HepG2 (cell line): ENCODE measurements around the gene TENM3. TPM values are rescaled to one million over a fixed set of nuclear protein-coding genes. Genes with fewer than 3 reads are reported as not detected.

Experiments used
- ATAC-seq: fragments of 200-7000 bp; cut with Tn5 transposase; 3 replicates; pipeline ENCODE4 v1.9.1; 2020; ENCODE audit warnings: mild to moderate bottlenecking, moderate library complexity
- BruUV-seq: library from RNA; stranded (reverse); fragments of 400-500 nt; replicated peaks from 2 replicates; lab custom pipeline; 2021; lab: Mats Ljungman, UMichigan
- CTCF ChIA-PET: fragments of 300-600 bp; formaldehyde crosslinking; extraction: SDS; loops from one replicate; lab custom pipeline; 2021; ENCODE audit warnings: low total read pairs, inconsistent platforms, low intra/inter-chr PET ratio; lab: Yijun Ruan, JAX
- POLR2A ChIA-PET: fragments of 350-600 bp; sonication (Branson Sonifier 250); formaldehyde crosslinking; loops from one replicate; lab custom pipeline; 2020; ENCODE audit warnings: antibody characterized with exemption, inconsistent platforms; lab: Yijun Ruan, JAX
- DNase-seq: peaks from one replicate; pipeline ENCODE4 v3.0.0-alpha.2; 2015; ENCODE audit warnings: low spot score
- FAIRE-seq: peaks from 3 replicates; lab custom pipeline; 2011; peaks lifted over from hg19 to GRCh38; lab: Jason Lieb, UNC
- H2AFZ ChIP-seq: one replicate; pipeline ENCODE4 v1.6.1; 2011; ENCODE audit warnings: low read length, inconsistent platforms
- H3K27ac ChIP-seq: fragments of 300-600 bp; 3 replicates; pipeline ENCODE4 v1.8.0; 2011; ENCODE audit warnings: mixed run types, mild to moderate bottlenecking, mixed read lengths, low read length, inconsistent platforms; ENCODE audit not compliant: insufficient read depth; ENCODE audit errors: extremely low read length
- H3K27me3 ChIP-seq, 2 experiments: fragments of 200-600 bp in 1 of 2; 2 replicates in 1 of 2; 3 replicates in 1 of 2; pipeline versions ENCODE4 v1.6.0 to v1.8.0; 2011; ENCODE audit warnings: low read length in 2 of 2, mild to moderate bottlenecking in 2 of 2, moderate library complexity in 2 of 2, inconsistent platforms in 1 of 2; ENCODE audit not compliant: insufficient read depth in 2 of 2, control insufficient read depth in 1 of 2
- H3K36me3 ChIP-seq, 2 experiments: fragments of 200-600 bp in 1 of 2; replicated peaks in 1 of 2; 2 replicates in 1 of 2; 3 replicates in 1 of 2; pipeline versions ENCODE4 v1.5.1 to v1.8.0; 2011; ENCODE audit warnings: low read length in 2 of 2, inconsistent platforms in 1 of 2; ENCODE audit not compliant: insufficient read depth in 2 of 2, control insufficient read depth in 1 of 2
- H3K4me1 ChIP-seq: 2 replicates; pipeline ENCODE4 v1.5.1; 2012; ENCODE audit warnings: low read length, inconsistent platforms; ENCODE audit not compliant: insufficient read depth
- H3K4me2 ChIP-seq: 2 replicates; pipeline ENCODE4 v1.6.0; 2011; ENCODE audit warnings: low read depth, low read length, inconsistent platforms
- H3K4me3 ChIP-seq, 3 experiments: fragments of 200-600 bp in 1 of 3; sonication (generic), shearing (Covaris generic) in 1 of 3; replicated peaks in 1 of 3; 2 replicates each; pipeline ENCODE4 v1.5.1; 2011 to 2016; ENCODE audit warnings: low read length in 3 of 3, inconsistent platforms in 2 of 3, low read depth in 2 of 3, mild to moderate bottlenecking in 2 of 3, control low read depth in 1 of 3, mixed read lengths in 1 of 3; ENCODE audit not compliant: insufficient read depth in 1 of 3
- H3K79me2 ChIP-seq: one replicate; pipeline ENCODE4 v1.6.1; 2011; ENCODE audit warnings: low read length, inconsistent platforms; ENCODE audit not compliant: insufficient read depth
- H3K9ac ChIP-seq: 2 replicates; pipeline ENCODE4 v1.6.0; 2011; ENCODE audit warnings: mild to moderate bottlenecking, low read depth, low read length, inconsistent platforms; ENCODE audit not compliant: insufficient read depth
- H3K9me3 ChIP-seq: 2 replicates; pipeline ENCODE4 v1.5.1; 2012; ENCODE audit warnings: mild to moderate bottlenecking, low read length
- H4K20me1 ChIP-seq: 2 replicates; pipeline ENCODE4 v1.6.0; 2011; ENCODE audit warnings: inconsistent platforms, mild to moderate bottlenecking, low read length, moderate library complexity; ENCODE audit not compliant: insufficient read depth
- DR1 ChIP-seq: sonication (generic); formaldehyde crosslinking; IDR thresholded peaks from 2 replicates; pipeline ENCODE4 v1.8.0; 2021; ENCODE audit warnings: mild to moderate bottlenecking, missing genetic modification reagents, inconsistent platforms
- HCFC1 ChIP-seq: fragments of 150-350 bp; IDR thresholded peaks from 2 replicates; pipeline ENCODE4 v1.6.1; 2014; ENCODE audit warnings: low read depth, low read length
- MTF1 ChIP-seq: sonication (generic); formaldehyde crosslinking; IDR thresholded peaks from 2 replicates; pipeline ENCODE4 v1.5.0; 2020; ENCODE audit warnings: missing genetic modification reagents
- NFYC ChIP-seq: IDR thresholded peaks from 2 replicates; pipeline ENCODE4 v1.6.1; 2016; ENCODE audit warnings: missing genetic modification reagents, missing compliant biosample characterization
- SMARCE1 ChIP-seq: fragments of 450-650 bp; IDR thresholded peaks from 2 replicates; pipeline ENCODE4 v1.6.1; 2017; ENCODE audit warnings: borderline replicate concordance
- SRSF9 ChIP-seq: fragments of 200-400 bp; formaldehyde crosslinking; IDR thresholded peaks from 2 replicates; pipeline ENCODE4 v1.6.1; 2018; ENCODE audit warnings: borderline replicate concordance, mild to moderate bottlenecking, low read depth, low read length; ENCODE audit not compliant: insufficient read depth, poor library complexity, severe bottlenecking
- THAP8 ChIP-seq: sonication (generic); formaldehyde crosslinking; IDR thresholded peaks from 2 replicates; pipeline ENCODE4 v1.5.1; 2020; ENCODE audit warnings: missing genetic modification reagents, mild to moderate bottlenecking, borderline replicate concordance
- ZFP82 ChIP-seq: sonication (generic); formaldehyde crosslinking; IDR thresholded peaks from 2 replicates; pipeline ENCODE4 v1.5.1; 2020; ENCODE audit warnings: mild to moderate bottlenecking, missing genetic modification reagents, borderline replicate concordance
- ZNF639 ChIP-seq: conservative IDR thresholded peaks from 2 replicates; pipeline ENCODE4 v1.6.1; 2018; ENCODE audit warnings: missing genetic modification reagents
- WGBS: methylation state at CpG from one replicate; pipeline ENCODE4 v1.1.6; 2017; ENCODE audit warnings: low lambda C conversion rate; 5-methylcytosine and 5-hydroxymethylcytosine counted together
- in situ Hi-C: cut with HindIII; loops from 2 replicates; pipeline ENCODE4 v1.10.0; 2017; ENCODE audit warnings: low pct_unique_long_range_greater_than_20kb; ENCODE audit not compliant: extremely low pct_ligation_motif_present
- intact Hi-C: fragments of 100-400 bp; cut with micrococcal nuclease; formaldehyde crosslinking; loops from one replicate; pipeline ENCODE4 v1.10.0; 2022; ENCODE audit not compliant: unreplicated experiment
- polyA plus RNA-seq, 8 experiments: library from polyadenylated mRNA; depleted of rRNA in 3 of 8; stranded (reverse) in 7 of 8; unstranded in 1 of 8; fragments of >200 nt; fragmentation: Illumina TruSeq in 4 of 8; extraction: Trizol in 4 of 8; gene quantifications; 2 replicates each; pipeline versions ENCODE4 v1.2.1 to v1.2.3, GENCODE V29; 2011 to 2016; ENCODE audit warnings: low read depth in 4 of 8, missing spikeins in 1 of 8, mixed read lengths in 1 of 8; ENCODE audit not compliant: insufficient read depth in 1 of 8
- total RNA-seq, 5 experiments: library from RNA; depleted of rRNA; stranded (reverse); fragments of >200 nt; fragmentation: Illumina TruSeq; extraction: Trizol; gene quantifications; 2 replicates each; pipeline ENCODE4 v1.2.3, GENCODE V29; 2016; ENCODE audit warnings: low read depth in 1 of 5

Gene TENM3
- total and polyA plus RNA-seq, 2 of the 13 experiments (the other 11 are each of a cell fraction or from before 2014, with no cell fraction given), result 0.04 TPM; not detected in 1

GRCh38 chr4:182465114-182465513, 221.9 kb downstream of the TENM3 start:
- CTCF ChIA-PET, result no interaction called here
- no peaks in the 10 kb centered on the region for H3K36me3 ChIP-seq
- H3K4me2 ChIP-seq, result no peak overlapping the region
- no peak for FAIRE-seq
- no peaks in the 10 kb centered on the region for H3K79me2 ChIP-seq
- H3K27ac ChIP-seq, result no peak overlapping the region
- no peaks in the 10 kb centered on the region for H4K20me1 ChIP-seq
- BruUV-seq, result no TSS peak
- in situ Hi-C loops, result no loop called here
- no peak for DNase-seq
- 3% methylated on average over 5 of the region's 5 CpGs for WGBS
- TF ChIP-seq DR1 (CRISPR knock-in tag) (no peak), MTF1 (CRISPR knock-in tag) (no peak), ZFP82 (no peak), ZNF639 (CRISPR knock-in tag) (no peak), HCFC1 (no peak)
- TF ChIP-seq, all 625 proteins: peak for 0
- no peaks in the 10 kb centered on the region for H3K4me1 ChIP-seq
- ATAC-seq, result no peak
- no peaks in the 10 kb centered on the region for H3K9me3 ChIP-seq
- H3K27me3 ChIP-seq, result no peaks in the 10 kb centered on the region; a peak in 1 of 5 replicates
- no peak overlapping the region for H3K4me3 ChIP-seq
- POLR2A ChIA-PET, result no interaction called here
- no peak overlapping the region for H2AFZ ChIP-seq
- no peak overlapping the region for H3K9ac ChIP-seq
- intact Hi-C loops, result no loop called here

- intact Hi-C loops, result no loop called here
- Histone ChIP-seq H3K9me3 (no peaks in the 10 kb centered on the region), H3K4me3 (no peak overlapping the region), H3K4me1 (no peaks in the 10 kb centered on the region), H3K4me2 (no peak overlapping the region), H2AFZ (no peak overlapping the region), H4K20me1 (no peaks in the 10 kb centered on the region), H3K27ac (no peak overlapping the region), H3K9ac (no peak overlapping the region), H3K36me3 (no peaks in the 10 kb centered on the region), H3K79me2 (no peaks in the 10 kb centered on the region), H3K27me3 (no peaks in the 10 kb centered on the region; a peak in 1 of 5 replicates)
- ATAC-seq (no peak), DNase-seq (no peak), FAIRE-seq (no peak)
- in situ Hi-C loops, result no loop called here
- ChIA-PET CTCF (no interaction called here), POLR2A (no interaction called here)
- 5% methylated on average over 1 of the region's 1 CpG for WGBS
- TF ChIP-seq NFYC (CRISPR knock-in tag) (no peak), THAP8 (no peak), SRSF9 (no peak), SMARCE1 (no peak)
- BruUV-seq, result no TSS peak
Observed at GRCh38 chr4:182465979-182466378, 222.8 kb downstream of the TENM3 start.
